HEK293 (cell line): ENCODE measurements around the gene WSCD2.

ENCODE experiments used
- CTCF ChIA-PET: fragments of 350-600 bp; formaldehyde crosslinking; extraction: SDS; loops from one replicate; lab custom pipeline; 2021; ENCODE audit warnings: antibody characterized with exemption; lab: Yijun Ruan, JAX
- POLR2A ChIA-PET: fragments of 300-600 bp; formaldehyde crosslinking; extraction: SDS; loops from one replicate; lab custom pipeline; 2020; ENCODE audit warnings: antibody characterized with exemption, inconsistent platforms; lab: Yijun Ruan, JAX
- H3K27ac ChIP-seq: fragments of 200-500 bp; sonication (Bioruptor generic); 2 replicates; pipeline ENCODE4 v1.5.1; 2014; ENCODE audit warnings: low read depth, low read length, control low read depth, inconsistent platforms; ENCODE audit errors: extremely low read depth
- H3K36me3 ChIP-seq, 2 experiments: fragments of 200-500 bp in 1 of 2; sonication (Bioruptor generic) in 1 of 2; 1 replicate in 1 of 2; 2 replicates in 1 of 2; pipeline ENCODE4 v1.5.1; 2014 to 2017; ENCODE audit warnings: inconsistent platforms in 2 of 2, low read length in 2 of 2; ENCODE audit not compliant: control insufficient read depth in 2 of 2, insufficient read depth in 1 of 2
- H3K4me1 ChIP-seq: fragments of 200-500 bp; sonication (Bioruptor generic); 2 replicates; pipeline ENCODE4 v1.5.1; 2014; ENCODE audit warnings: mild to moderate bottlenecking, low read length, inconsistent platforms; ENCODE audit not compliant: control insufficient read depth, insufficient read depth
- H3K4me3 ChIP-seq: 2 replicates; pipeline ENCODE4 v1.5.1; 2011; ENCODE audit warnings: low read depth, mild to moderate bottlenecking, control low read depth, low read length, moderate library complexity
- H3K9me3 ChIP-seq: fragments of 200-500 bp; sonication (Bioruptor generic); 2 replicates; pipeline ENCODE4 v1.5.1; 2014; ENCODE audit warnings: low read depth, low read length, inconsistent platforms; ENCODE audit not compliant: control insufficient read depth, insufficient read depth
- BCL6B ChIP-seq: fragments of 450-650 bp; formaldehyde crosslinking; IDR thresholded peaks from 2 replicates; pipeline ENCODE4 v1.5.1; 2017; ENCODE audit warnings: missing biosample characterization, missing genetic modification characterization
- EGR2 ChIP-seq: fragments of 450-650 bp; formaldehyde crosslinking; IDR thresholded peaks from 2 replicates; pipeline ENCODE4 v1.5.1; 2016; ENCODE audit warnings: low read depth, missing biosample characterization, missing genetic modification characterization
- ELK4 ChIP-seq: IDR thresholded peaks from 2 replicates; pipeline ENCODE4 v1.6.1; 2011; ENCODE audit warnings: mild to moderate bottlenecking, low read depth, low read length, borderline replicate concordance
- OVOL3 ChIP-seq: fragments of 450-650 bp; formaldehyde crosslinking; IDR thresholded peaks from 2 replicates; pipeline ENCODE4 v1.5.1; 2016; ENCODE audit warnings: missing biosample characterization, missing genetic modification characterization
- PRDM1 ChIP-seq: fragments of 450-650 bp; formaldehyde crosslinking; IDR thresholded peaks from 2 replicates; pipeline ENCODE4; 2016; ENCODE audit warnings: missing biosample characterization, missing genetic modification characterization
- SALL2 ChIP-seq: fragments of 450-650 bp; formaldehyde crosslinking; IDR thresholded peaks from 2 replicates; pipeline ENCODE4 v1.5.0; 2017; ENCODE audit warnings: missing biosample characterization, mild to moderate bottlenecking, missing genetic modification characterization, borderline replicate concordance
- SP2 ChIP-seq: fragments of 450-650 bp; formaldehyde crosslinking; IDR thresholded peaks from 2 replicates; pipeline ENCODE4 v1.5.1; 2016; ENCODE audit warnings: missing biosample characterization, missing genetic modification characterization
- YY2 ChIP-seq: fragments of 450-650 bp; formaldehyde crosslinking; IDR thresholded peaks from 2 replicates; pipeline ENCODE4 v1.5.1; 2016; ENCODE audit warnings: missing biosample characterization, missing genetic modification characterization
- ZBTB49 ChIP-seq: fragments of 450-650 bp; formaldehyde crosslinking; IDR thresholded peaks from 2 replicates; pipeline ENCODE4 v1.5.1; 2016; ENCODE audit warnings: missing biosample characterization, missing genetic modification characterization, low read depth
- ZFHX2 ChIP-seq: fragments of 450-650 bp; formaldehyde crosslinking; conservative IDR thresholded peaks from 2 replicates; pipeline ENCODE4 v1.5.1; 2016; ENCODE audit warnings: missing biosample characterization, missing genetic modification characterization
- ZFP41 ChIP-seq: fragments of 450-650 bp; formaldehyde crosslinking; IDR thresholded peaks from 2 replicates; pipeline ENCODE4 v1.5.1; 2016; ENCODE audit warnings: missing biosample characterization, missing genetic modification characterization, borderline replicate concordance
- ZIC2 ChIP-seq: fragments of 450-650 bp; formaldehyde crosslinking; IDR thresholded peaks from 2 replicates; pipeline ENCODE4 v1.5.1; 2016; ENCODE audit warnings: missing biosample characterization, missing genetic modification characterization
- ZNF114 ChIP-seq: fragments of 450-650 bp; formaldehyde crosslinking; IDR thresholded peaks from 2 replicates; pipeline ENCODE4 v1.5.0; 2017; ENCODE audit warnings: missing biosample characterization, missing genetic modification characterization
- ZNF16 ChIP-seq: fragments of 450-650 bp; formaldehyde crosslinking; IDR thresholded peaks from 2 replicates; pipeline ENCODE4 v1.5.1; 2016; ENCODE audit warnings: low read depth, missing biosample characterization, missing genetic modification characterization
- ZNF2 ChIP-seq: fragments of 450-650 bp; formaldehyde crosslinking; IDR thresholded peaks from 2 replicates; pipeline ENCODE4 v1.5.1; 2016; ENCODE audit warnings: missing biosample characterization, missing genetic modification characterization
- ZNF23 ChIP-seq: fragments of 450-650 bp; formaldehyde crosslinking; IDR thresholded peaks from 2 replicates; pipeline ENCODE4 v1.5.1; 2016; ENCODE audit warnings: missing biosample characterization, missing genetic modification characterization, borderline replicate concordance
- ZNF311 ChIP-seq: fragments of 450-650 bp; formaldehyde crosslinking; IDR thresholded peaks from 2 replicates; pipeline ENCODE4 v1.5.1; 2017; ENCODE audit warnings: missing biosample characterization, missing genetic modification characterization, borderline replicate concordance
- ZNF341 ChIP-seq: fragments of 450-650 bp; formaldehyde crosslinking; IDR thresholded peaks from 2 replicates; pipeline ENCODE4; 2016; ENCODE audit warnings: low read depth, missing biosample characterization, missing genetic modification characterization
- ZNF660 ChIP-seq: fragments of 450-650 bp; IDR thresholded peaks from 2 replicates; pipeline ENCODE4 v1.5.1; 2018; ENCODE audit warnings: missing biosample characterization, mild to moderate bottlenecking, missing genetic modification characterization
- ZNF776 ChIP-seq: fragments of 450-650 bp; formaldehyde crosslinking; IDR thresholded peaks from 2 replicates; pipeline ENCODE4 v1.5.0; 2017; ENCODE audit warnings: missing biosample characterization, missing genetic modification characterization, borderline replicate concordance
- ZSCAN30 ChIP-seq: fragments of 450-650 bp; IDR thresholded peaks from 2 replicates; pipeline ENCODE4 v1.5.1; 2018; ENCODE audit warnings: missing biosample characterization, mild to moderate bottlenecking, missing genetic modification characterization, moderate library complexity
- ZXDB ChIP-seq: fragments of 450-650 bp; formaldehyde crosslinking; IDR thresholded peaks from 2 replicates; pipeline ENCODE4 v1.5.1; 2016; ENCODE audit warnings: missing biosample characterization, missing genetic modification characterization
- TF ChIP-seq, protein P1 (sequence below): fragments of 450-650 bp; formaldehyde crosslinking; conservative IDR thresholded peaks from 2 replicates; pipeline ENCODE4 v1.5.1; 2016; ENCODE audit warnings: low read depth, missing biosample characterization, missing genetic modification characterization
- TF ChIP-seq, protein P2 (sequence below): fragments of 450-650 bp; formaldehyde crosslinking; IDR thresholded peaks from 2 replicates; pipeline ENCODE4 v1.5.1; 2016; ENCODE audit warnings: missing biosample characterization, missing genetic modification characterization

WSCD2 gene

GRCh38 chr12:108285016-108285415 lies 155.9 kb downstream of the WSCD2 start:
- POLR2A ChIA-PET, result no interaction called here
- TF ChIP-seq, protein P1, sequence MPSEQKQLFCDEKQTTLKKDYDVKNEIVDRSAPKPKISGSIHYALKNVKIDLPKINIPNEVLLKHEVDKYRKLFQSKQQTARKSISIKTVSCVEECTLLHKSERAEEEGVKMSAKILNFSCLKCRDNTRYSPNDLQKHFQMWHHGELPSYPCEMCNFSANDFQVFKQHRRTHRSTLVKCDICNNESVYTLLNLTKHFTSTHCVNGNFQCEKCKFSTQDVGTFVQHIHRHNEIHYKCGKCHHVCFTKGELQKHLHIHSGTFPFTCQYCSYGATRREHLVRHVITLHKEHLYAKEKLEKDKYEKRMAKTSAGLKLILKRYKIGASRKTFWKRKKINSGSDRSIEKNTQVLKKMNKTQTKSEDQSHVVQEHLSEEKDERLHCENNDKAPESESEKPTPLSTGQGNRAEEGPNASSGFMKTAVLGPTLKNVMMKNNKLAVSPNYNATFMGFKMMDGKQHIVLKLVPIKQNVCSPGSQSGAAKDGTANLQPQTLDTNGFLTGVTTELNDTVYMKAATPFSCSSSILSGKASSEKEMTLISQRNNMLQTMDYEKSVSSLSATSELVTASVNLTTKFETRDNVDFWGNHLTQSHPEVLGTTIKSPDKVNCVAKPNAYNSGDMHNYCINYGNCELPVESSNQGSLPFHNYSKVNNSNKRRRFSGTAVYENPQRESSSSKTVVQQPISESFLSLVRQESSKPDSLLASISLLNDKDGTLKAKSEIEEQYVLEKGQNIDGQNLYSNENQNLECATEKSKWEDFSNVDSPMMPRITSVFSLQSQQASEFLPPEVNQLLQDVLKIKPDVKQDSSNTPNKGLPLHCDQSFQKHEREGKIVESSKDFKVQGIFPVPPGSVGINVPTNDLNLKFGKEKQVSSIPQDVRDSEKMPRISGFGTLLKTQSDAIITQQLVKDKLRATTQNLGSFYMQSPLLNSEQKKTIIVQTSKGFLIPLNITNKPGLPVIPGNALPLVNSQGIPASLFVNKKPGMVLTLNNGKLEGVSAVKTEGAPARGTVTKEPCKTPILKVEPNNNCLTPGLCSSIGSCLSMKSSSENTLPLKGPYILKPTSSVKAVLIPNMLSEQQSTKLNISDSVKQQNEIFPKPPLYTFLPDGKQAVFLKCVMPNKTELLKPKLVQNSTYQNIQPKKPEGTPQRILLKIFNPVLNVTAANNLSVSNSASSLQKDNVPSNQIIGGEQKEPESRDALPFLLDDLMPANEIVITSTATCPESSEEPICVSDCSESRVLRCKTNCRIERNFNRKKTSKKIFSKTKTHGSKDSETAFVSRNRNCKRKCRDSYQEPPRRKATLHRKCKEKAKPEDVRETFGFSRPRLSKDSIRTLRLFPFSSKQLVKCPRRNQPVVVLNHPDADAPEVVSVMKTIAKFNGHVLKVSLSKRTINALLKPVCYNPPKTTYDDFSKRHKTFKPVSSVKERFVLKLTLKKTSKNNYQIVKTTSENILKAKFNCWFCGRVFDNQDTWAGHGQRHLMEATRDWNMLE, result no peak
- no peak for TF ChIP-seq ZNF776
- TF ChIP-seq YY2 (tag by site-specific recombination), result no peak
- TF ChIP-seq ZNF660 (tag by site-specific recombination), result no peak
- TF ChIP-seq ZNF16 (tag by site-specific recombination), result no peak
- no peak for TF ChIP-seq ZNF114 (tag by site-specific recombination)
- TF ChIP-seq ZBTB49 (tag by site-specific recombination), result no peak
- TF ChIP-seq ELK4, result no peak
- no peak for TF ChIP-seq BCL6B (tag by site-specific recombination)
- TF ChIP-seq ZNF23 (tag by site-specific recombination), result no peak
- no peak for TF ChIP-seq SP2
- no peak for TF ChIP-seq ZNF2 (tag by site-specific recombination)
- TF ChIP-seq EGR2, result no peak
- TF ChIP-seq PRDM1 (tag by site-specific recombination), result no peak
- no peak for TF ChIP-seq ZFP41 (tag by site-specific recombination)
- no peak for TF ChIP-seq OVOL3 (tag by site-specific recombination)
- TF ChIP-seq ZNF311, result no peak
- TF ChIP-seq, all 188 proteins: peak for 0
- Histone ChIP-seq H3K4me1 (no peaks in the 10 kb centered on the region), H3K9me3 (no peaks in the 10 kb centered on the region), H3K4me3 (no peak overlapping the region), H3K27ac (no peak overlapping the region), H3K36me3 (no peaks in the 10 kb centered on the region)
- CTCF ChIA-PET, result no interaction called here

GRCh38 chr12:108287227-108287626 lies 158.1 kb downstream of the WSCD2 start:
- H3K9me3 ChIP-seq, result no peaks in the 10 kb centered on the region
- ChIA-PET CTCF (interaction anchor here (0.6 kb wide), 1 partner anchor 85 kb away, joined by 3 read pairs; no protein-coding TSS in a partner anchor), POLR2A (no interaction called here)
- no peaks in the 10 kb centered on the region for H3K4me1 ChIP-seq
- no peak overlapping the region for H3K4me3 ChIP-seq
- H3K27ac ChIP-seq, result no peak overlapping the region
- H3K36me3 ChIP-seq, result no peaks in the 10 kb centered on the region
- TF ChIP-seq SALL2 (tag by site-specific recombination) (no peak), ZXDB (tag by site-specific recombination) (no peak), ZNF660 (tag by site-specific recombination) (no peak), ZNF341 (tag by site-specific recombination) (no peak), ZFHX2 (peak; percentile 100), ZSCAN30 (tag by site-specific recombination) (no peak), EGR2 (peak; percentile 100), ZIC2 (tag by site-specific recombination) (no peak)
- TF ChIP-seq, protein P2, sequence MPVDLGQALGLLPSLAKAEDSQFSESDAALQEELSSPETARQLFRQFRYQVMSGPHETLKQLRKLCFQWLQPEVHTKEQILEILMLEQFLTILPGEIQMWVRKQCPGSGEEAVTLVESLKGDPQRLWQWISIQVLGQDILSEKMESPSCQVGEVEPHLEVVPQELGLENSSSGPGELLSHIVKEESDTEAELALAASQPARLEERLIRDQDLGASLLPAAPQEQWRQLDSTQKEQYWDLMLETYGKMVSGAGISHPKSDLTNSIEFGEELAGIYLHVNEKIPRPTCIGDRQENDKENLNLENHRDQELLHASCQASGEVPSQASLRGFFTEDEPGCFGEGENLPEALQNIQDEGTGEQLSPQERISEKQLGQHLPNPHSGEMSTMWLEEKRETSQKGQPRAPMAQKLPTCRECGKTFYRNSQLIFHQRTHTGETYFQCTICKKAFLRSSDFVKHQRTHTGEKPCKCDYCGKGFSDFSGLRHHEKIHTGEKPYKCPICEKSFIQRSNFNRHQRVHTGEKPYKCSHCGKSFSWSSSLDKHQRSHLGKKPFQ (tag by site-specific recombination), result no peak
